ENCODE data around the gene PERCC1.
A peak's percentile ranks its signal among the peaks of the same experiment; 100 is the strongest.

PERCC1 gene

DNA sequence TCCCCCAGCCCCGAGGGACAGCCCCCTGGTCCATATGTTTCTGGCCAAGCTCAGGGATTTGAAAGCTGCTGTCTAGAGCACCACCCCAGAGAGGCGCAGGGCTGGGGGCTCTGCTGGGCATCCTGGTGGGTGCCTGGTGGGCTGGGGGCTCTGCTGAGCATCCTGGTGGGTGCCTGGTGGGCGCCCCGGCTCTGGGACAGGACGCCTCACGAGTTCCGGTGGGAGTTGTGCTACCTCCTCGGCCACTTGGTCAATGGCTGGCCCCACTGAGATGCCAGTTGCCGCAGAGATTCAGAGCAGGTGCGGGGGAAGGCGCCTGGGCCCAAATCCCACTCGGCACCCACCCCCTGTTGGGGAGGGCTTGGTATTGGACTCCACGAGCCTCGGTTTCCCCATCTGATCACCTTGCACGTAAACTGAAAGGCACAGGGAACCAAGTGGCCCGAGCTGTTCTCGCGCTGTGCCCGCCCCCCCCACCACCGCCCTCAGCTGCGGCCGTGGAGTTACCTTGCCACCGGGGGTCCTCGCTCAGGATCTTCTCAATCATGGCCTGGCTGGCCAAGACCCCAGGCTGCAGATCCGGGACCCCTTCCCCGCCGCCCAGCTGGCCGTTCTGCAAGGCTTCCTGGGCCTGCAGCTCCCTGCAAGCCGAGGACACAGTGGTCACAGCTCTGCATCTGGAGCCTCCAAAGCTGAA is 29.7 kb upstream of the PERCC1 start:
- Mint-ChIP-seq H3K9me3 (no peaks in the 10 kb centered on the region), H3K36me3 (peaks cover 7% of the 10 kb centered on the region), H3K4me3 (no peak overlapping the region), H3K27ac (no peak overlapping the region), H3K27me3 (no peaks in the 10 kb centered on the region), H3K4me1 (peaks cover 9% of the 10 kb centered on the region)

DNA sequence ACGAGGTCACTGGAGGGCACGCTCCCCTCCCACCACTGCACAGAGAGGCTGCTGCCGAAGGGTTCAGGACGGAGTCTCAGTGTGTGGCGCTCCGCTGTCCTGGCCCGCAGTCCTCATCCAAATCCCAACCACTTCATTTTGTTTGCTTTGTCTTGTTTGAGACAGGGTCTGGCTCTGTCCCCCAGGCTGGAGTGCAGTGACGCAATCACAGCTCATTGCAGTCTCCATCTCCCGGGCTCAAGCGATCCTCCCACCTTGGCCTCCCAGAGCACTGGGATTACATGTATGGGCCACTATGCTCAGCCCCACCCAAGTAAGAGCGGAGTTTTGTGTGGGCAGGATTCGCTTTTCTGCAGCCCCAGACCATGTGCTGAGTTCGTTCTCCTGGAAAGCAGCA is 29.1 kb upstream of the PERCC1 start:
- Mint-ChIP-seq H3K27me3 (no peaks in the 10 kb centered on the region), H3K9me3 (no peaks in the 10 kb centered on the region), H3K4me3 (no peak overlapping the region), H3K4me1 (peaks cover 9% of the 10 kb centered on the region), H3K27ac (no peak overlapping the region), H3K36me3 (peaks cover 7% of the 10 kb centered on the region)

DNA sequence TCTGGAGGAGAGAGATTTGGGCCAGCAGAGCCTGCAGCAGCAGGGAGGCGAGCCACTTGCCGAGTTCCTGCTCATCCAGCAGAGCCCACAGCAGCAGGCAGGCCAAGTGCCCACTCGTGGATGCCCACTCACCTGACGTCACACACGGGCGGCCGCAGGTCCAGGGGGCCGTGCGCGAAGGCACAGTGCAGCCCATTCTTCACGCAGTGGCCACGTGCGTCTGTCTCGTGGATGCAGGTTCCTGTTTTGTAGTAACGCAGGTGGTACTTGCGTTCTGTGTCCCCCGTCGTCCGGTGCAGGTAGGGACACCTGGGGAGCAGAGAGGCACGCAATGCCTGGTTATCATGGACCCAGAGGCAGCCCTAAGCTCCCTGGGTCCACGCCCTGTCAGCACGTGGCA is 27.8 kb upstream of the PERCC1 start:
- H3K9me3 Mint-ChIP-seq, result no peaks in the 10 kb centered on the region
- H3K27ac Mint-ChIP-seq, result no peak overlapping the region
- H3K4me1 Mint-ChIP-seq, result peaks cover 9% of the 10 kb centered on the region
- H3K27me3 Mint-ChIP-seq, result no peaks in the 10 kb centered on the region
- H3K4me3 Mint-ChIP-seq, result no peak overlapping the region
- peaks cover 7% of the 10 kb centered on the region for H3K36me3 Mint-ChIP-seq

DNA sequence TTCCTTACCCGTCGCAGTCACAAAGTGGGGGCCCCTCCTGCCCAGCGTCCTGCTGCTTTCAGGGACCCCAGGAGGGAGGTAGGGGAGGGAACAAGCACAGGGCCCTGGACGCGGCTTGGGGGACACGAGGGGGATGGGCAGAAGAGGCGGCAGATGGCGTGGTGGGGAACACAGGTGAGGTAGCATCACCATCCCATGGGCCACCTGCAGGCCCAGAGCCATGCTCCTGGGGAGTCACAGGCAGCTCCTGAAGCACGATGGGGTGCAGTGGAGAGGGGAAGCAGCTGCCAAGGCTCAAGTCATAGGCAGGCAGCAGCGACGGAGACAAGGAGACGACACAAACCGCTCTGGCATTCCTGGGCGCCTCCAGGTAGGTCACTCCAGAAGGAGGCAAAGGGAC is 27.1 kb upstream of the PERCC1 start:
- H3K27ac Mint-ChIP-seq, result no peak overlapping the region
- H3K36me3 Mint-ChIP-seq, result peaks cover 7% of the 10 kb centered on the region
- H3K27me3 Mint-ChIP-seq, result no peaks in the 10 kb centered on the region
- no peaks in the 10 kb centered on the region for H3K9me3 Mint-ChIP-seq
- H3K4me1 Mint-ChIP-seq, result peaks cover 9% of the 10 kb centered on the region
- no peak overlapping the region for H3K4me3 Mint-ChIP-seq

DNA sequence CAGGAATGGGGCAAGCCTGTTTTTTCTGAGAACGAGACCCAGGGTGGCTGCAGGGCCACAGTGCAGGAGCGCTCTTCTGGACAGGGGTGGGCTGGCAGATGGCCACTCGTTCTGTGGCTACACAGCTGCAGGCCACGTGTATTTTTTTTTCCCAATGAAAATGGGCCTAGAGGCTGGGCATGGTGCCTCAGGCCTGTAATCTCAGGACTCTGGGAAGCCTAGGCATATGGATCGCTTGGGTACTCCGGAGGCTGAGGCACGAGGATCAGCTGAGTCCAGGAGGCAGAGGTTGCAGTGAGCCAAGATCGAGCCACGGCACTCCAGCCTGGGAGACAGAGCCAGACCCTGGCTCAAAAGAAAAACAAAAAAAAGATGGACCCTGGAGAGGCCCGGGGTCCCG is 23.1 kb upstream of the PERCC1 start:
- Mint-ChIP-seq H3K4me1 (peaks cover 29% of the 10 kb centered on the region), H3K27ac (no peak overlapping the region), H3K4me3 (peak overlapping the region; percentile 76), H3K27me3 (no peaks in the 10 kb centered on the region), H3K36me3 (peaks cover 3% of the 10 kb centered on the region), H3K9me3 (no peaks in the 10 kb centered on the region)

DNA sequence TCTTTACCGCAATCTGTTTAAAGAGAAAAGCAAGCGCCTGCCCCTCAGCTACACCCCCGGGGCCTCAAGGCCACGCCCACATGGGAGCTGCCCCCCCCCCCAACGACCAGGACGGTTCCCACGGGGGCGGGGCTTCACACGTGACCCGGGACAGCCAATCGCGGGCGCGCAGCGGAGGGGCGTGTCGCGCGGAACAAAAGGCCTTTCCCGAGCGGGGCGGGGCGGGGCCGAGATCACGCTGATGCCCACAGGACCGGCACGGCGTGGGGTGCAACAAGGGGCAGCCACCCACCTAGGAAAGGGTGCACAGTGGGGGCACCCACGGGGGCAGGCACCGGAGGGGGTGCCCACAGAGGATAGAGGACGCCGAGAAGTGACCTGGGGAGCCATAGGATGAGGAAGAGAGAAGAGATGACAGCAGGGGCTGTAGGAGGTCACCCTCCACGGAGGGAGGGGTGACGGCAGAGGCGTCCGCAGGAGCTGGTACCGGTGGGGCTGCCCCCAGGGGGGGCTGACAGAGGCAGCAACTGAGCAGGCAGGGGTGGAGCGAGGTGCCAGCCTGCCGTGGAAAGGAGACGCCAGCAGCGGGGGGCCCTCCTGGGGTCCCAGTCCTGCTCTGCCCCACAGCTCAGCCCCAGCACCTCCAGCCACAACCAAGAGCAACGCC is 22.6 kb upstream of the PERCC1 start:
- Mint-ChIP-seq H3K9me3 (no peaks in the 10 kb centered on the region), H3K4me1 (peaks cover 30% of the 10 kb centered on the region), H3K4me3 (peak overlapping the region; percentile 76), H3K27me3 (no peaks in the 10 kb centered on the region), H3K27ac (peak overlapping the region; percentile 77), H3K36me3 (peaks cover 2% of the 10 kb centered on the region)

DNA sequence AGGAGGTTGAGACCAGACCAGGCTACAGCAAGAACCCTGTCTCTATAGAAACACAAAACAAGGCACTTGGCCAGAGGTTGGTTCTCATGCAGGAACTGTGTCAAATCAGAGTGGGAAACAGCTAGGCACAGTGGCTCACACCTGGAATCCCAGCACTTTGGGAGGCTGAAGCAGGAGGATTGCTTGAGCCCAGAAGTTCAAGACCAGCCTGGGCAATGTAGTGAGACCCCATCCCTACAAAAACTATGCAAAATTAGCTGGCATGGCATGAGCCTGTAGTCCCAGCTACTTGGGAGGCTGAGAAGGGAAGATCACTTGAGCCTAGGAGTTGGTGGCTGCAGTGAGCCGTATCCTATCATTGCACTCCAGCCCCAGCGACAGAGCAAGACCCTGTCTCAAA is 18.0 kb upstream of the PERCC1 start:
- Mint-ChIP-seq H3K36me3 (no peaks in the 10 kb centered on the region), H3K27me3 (no peaks in the 10 kb centered on the region), H3K27ac (peak overlapping the region; percentile 51), H3K9me3 (no peaks in the 10 kb centered on the region), H3K4me3 (peak overlapping the region; percentile 52), H3K4me1 (peaks cover 30% of the 10 kb centered on the region)

DNA sequence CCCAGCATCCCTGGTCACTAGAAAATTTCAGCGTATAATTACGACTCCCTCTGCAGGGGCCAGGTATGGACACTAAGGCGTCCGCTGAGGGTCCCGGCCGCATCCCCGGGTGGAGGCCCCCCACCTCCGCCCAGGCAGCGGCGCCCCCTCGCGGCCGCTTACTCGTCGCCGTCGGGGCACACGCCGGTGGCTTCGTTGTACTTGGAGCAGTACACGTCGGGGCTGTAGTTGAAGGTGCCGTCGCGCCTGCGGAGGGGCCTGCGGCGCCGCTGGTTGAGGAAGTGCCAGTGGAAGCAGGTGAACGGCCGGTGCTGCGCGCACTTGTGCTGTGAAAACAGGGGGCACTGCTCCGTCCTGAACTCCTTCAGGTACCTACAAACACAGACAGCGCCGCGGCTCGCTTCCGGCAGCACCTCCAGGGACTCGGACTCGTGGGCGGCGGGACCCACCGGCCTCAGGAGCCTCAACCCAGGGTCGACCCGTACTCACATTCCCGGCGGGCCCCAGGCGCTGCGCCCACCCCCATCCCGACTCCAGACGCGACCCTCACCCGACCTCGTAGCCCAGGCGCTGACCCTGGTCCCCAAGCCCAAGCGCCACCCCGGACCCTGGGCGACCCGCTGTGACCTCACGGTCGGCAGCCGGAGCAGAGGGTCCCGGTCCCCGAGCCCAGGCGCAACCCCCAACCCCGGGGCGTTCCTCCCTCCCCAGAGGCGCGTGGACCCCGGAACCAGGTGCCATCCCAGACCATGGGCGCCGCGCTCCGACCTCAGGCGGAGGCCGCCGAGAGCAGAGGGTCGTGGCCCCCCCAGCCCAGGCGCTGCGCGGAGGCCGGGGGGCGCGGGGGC is 17.0 kb upstream of the PERCC1 start:
- Mint-ChIP-seq H3K4me1 (peaks cover 33% of the 10 kb centered on the region), H3K27me3 (no peaks in the 10 kb centered on the region), H3K36me3 (no peaks in the 10 kb centered on the region), H3K4me3 (peak overlapping the region; percentile 78), H3K27ac (peak overlapping the region; percentile 88), H3K9me3 (no peaks in the 10 kb centered on the region)

DNA sequence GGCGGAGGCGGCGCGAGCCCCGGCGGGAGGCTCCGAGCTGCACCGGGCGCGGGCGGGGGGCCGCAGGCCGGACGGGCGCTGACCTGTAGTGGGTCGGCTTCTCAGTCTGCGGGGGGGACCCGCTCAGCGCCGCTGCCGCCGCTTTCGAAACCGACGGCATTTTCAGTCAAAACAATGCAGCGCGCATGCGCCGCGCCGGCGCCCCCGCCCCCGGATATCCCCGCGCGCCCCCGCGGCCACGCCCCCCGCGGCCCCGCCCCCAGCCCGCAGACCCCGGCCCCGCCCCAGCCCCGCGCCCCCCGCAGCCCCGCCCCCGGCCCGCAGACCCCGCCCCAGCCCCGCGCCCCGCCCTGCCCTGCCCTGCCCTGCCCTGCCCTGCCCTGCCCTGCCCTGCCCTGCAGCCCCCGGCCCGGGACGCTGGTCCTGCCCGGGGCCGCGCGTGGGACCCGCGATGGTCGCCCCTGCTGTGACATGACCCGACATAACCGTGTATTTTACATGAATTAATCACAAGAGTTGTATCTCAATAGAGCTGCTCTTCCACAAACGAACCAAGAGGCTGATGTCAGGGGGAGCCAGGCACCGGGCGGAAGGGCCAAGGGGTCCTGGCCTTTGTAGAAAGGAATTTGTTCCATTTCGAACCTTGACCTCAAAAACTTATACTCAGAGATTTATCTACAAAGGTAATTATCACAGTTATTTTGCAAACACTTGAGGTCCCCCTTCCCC is 16.2 kb upstream of the PERCC1 start, which contains the start of gene UNKL:
UNKL (minus strand) TSS at position 173 of the 729 bp plus-strand sequence; CDS start at position 160, 13 bp downstream.
- Mint-ChIP-seq H3K27me3 (no peaks in the 10 kb centered on the region), H3K27ac (peak within 1 kb of the TSS; percentile 88), H3K4me3 (peak within 1 kb of the TSS; percentile 82), H3K36me3 (no peaks in the 10 kb centered on the region), H3K9me3 (no peaks in the 10 kb centered on the region), H3K4me1 (peaks cover 28% of the 10 kb centered on the region)

DNA sequence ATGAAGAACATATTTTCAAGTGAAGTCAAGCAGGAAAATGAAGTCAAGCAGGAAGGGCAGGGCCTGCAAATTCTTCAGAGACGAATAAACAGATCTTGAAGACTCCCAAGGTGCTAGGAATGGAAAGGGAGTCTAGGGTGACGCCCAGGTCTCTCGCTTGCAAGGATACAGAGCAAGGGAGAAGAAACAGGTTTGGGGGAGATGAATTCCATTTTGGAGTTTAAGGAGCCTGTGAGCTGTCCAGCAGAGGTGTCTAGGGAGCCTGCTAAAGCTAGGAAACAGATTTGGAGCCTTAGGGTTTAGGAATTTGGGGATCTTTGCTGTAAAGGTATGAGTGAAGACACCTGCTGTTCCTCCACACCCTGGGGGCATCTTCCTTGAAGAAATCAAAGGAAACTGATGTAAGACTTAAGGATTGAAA is 14.3 kb upstream of the PERCC1 start:
- no peak overlapping the region for H3K4me3 Mint-ChIP-seq
- H3K9me3 Mint-ChIP-seq, result no peaks in the 10 kb centered on the region
- H3K36me3 Mint-ChIP-seq, result no peaks in the 10 kb centered on the region
- H3K27ac Mint-ChIP-seq, result no peak overlapping the region
- H3K4me1 Mint-ChIP-seq, result peaks cover 29% of the 10 kb centered on the region
- no peaks in the 10 kb centered on the region for H3K27me3 Mint-ChIP-seq

DNA sequence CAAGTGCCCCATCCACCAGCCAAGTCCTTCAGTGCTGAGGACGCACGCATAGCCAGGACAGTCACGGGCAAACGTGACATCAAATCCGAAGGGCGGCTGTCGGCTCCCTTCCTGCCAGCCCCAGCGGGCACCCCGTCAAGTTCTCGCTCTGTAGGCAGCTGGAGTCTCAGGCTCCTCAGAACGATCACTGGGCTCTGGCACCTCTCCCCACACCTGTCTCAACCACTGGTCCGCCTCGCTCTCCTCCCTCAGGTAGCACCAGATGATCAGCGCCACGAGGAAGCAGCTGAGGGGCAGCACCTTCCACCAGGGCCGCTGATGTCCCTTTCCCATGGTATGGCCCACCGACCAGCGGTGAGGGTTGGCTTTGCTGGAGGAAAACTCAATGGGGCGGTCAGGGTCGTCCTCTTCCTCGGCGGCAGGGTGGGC is 10.8 kb upstream of the PERCC1 start:
- peaks cover 23% of the 10 kb centered on the region for H3K4me1 Mint-ChIP-seq
- peak overlapping the region; percentile 59 for H3K27ac Mint-ChIP-seq
- H3K27me3 Mint-ChIP-seq, result no peaks in the 10 kb centered on the region
- no peaks in the 10 kb centered on the region for H3K36me3 Mint-ChIP-seq
- H3K4me3 Mint-ChIP-seq, result peak overlapping the region; percentile 87
- no peaks in the 10 kb centered on the region for H3K9me3 Mint-ChIP-seq

DNA sequence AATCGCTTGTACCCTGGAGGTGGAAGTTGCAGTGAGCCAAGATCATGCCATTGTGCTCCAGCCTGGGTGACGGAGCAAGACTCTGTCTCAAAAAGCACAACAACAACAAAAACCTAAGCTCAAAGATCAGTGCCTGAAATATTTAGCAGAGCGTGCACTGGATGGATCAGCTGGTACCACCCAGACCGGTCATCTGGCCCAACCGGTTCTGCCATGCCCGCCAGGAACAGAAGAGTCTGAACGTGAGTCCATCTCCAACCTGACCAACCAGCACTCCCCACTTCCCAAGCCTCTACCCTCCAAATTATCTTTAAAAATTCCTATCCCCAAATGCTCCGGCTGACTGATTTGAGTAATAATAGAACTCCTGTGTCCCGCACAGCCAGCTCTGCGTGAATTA is 8.8 kb upstream of the PERCC1 start:
- Mint-ChIP-seq H3K9me3 (no peaks in the 10 kb centered on the region), H3K27me3 (no peaks in the 10 kb centered on the region), H3K4me3 (peak overlapping the region; percentile 11), H3K36me3 (no peaks in the 10 kb centered on the region), H3K4me1 (peaks cover 15% of the 10 kb centered on the region), H3K27ac (peak overlapping the region; percentile 85)

DNA sequence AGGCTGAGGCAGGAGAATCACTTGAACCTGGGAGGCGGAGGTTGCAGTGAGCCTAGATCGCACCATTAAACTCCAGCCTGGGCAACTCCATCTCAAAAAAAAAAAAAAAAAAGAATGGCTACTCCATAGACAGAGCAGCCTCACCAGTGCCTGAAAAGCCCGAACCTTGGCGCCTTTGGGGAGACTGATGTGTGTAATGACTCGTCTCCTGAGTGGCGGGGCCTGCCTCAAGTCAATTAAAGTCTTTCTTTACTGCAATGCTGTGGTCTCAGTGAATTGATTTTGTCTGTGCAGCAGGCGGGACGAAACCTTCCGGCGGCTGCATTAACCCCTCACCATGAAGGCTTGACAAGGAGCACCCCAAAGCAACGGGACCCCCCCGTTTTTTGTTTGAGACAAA is 6.8 kb upstream of the PERCC1 start:
- Mint-ChIP-seq H3K27ac (no peak overlapping the region), H3K4me1 (peaks cover 11% of the 10 kb centered on the region), H3K27me3 (no peaks in the 10 kb centered on the region), H3K36me3 (no peaks in the 10 kb centered on the region), H3K4me3 (no peak overlapping the region), H3K9me3 (no peaks in the 10 kb centered on the region)

DNA sequence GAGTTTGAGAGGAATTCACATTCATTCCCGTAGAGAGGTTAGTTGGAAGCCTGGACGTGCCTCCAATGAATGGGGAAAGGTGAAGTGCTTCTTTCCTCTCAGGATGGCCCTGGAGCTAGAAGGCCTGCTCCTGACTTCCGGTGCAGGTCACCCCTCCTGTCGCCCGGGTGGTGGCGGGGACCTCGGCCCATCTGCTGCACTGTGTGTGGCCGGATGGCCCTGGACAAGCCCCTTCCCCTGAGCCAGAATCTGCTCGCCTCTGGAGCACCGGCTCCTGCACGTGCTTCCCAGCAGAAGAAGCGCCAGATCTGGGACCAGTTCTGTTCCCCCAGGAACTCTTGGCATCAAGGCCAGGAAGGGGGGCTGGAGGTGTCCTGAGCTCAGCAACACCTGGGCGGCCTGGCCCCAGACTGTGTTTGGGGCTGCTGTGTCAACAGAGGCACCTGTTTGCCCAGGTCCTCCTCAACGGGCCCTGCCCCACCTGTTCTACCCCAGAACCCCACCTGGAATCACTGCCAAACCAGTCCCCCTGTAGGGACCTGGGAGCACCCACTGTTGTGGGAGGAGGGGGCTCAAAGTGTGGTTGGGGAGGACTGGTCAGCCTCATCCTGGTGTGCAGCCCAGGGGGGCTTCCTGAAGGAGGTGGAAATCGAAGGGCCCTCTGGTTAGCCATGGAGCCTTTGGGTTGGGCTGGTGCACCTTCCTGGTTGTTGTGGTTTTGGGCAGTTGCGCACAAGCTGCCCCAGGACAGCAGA is 5.1 kb upstream of the PERCC1 start:
- Mint-ChIP-seq H3K4me3 (no peak overlapping the region), H3K27me3 (no peaks in the 10 kb centered on the region), H3K9me3 (no peaks in the 10 kb centered on the region), H3K27ac (no peak overlapping the region), H3K36me3 (no peaks in the 10 kb centered on the region), H3K4me1 (peaks cover 11% of the 10 kb centered on the region)

All from activated naive CD4-positive, alpha-beta T cell treated with anti-CD3 and anti-CD28 coated beads, Interleukin-2, amount 50 U/mL, for 24 hours (primary cell).